Measurements from ENCODE around the gene SLC25A6.

SLC25A6 gene

GRCh38 chrX:1398431-1399340 lies 6.8 kb upstream of the SLC25A6 start:
- Histone ChIP-seq H3K36me3 (ENCODE audit: control insufficient read depth, insufficient read depth, low read length) (peaks cover 20% of the 10 kb centered on the region), H3K4me1 (ENCODE audit: control insufficient read depth, insufficient read depth, low read length) (peaks cover 11% of the 10 kb centered on the region), H3K27ac (ENCODE audit: insufficient read depth, low read depth, low read length, poor library complexity, severe bottlenecking) (no peak overlapping the region), H3K4me3 (ENCODE audit: insufficient read depth, low read depth, low read length) (no peak overlapping the region), H3K9me3 (ENCODE audit: control insufficient read depth, low read length) (no peaks in the 10 kb centered on the region), H3K27me3 (ENCODE audit: control insufficient read depth, insufficient read depth, low read length, poor library complexity, severe bottlenecking) (no peaks in the 10 kb centered on the region)
- WGBS, 2 experiments: 90 to 93% methylated on average over 29 of the region's 29 CpGs

GRCh38 chrX:1397441-1398270 lies 5.7 kb upstream of the SLC25A6 start:
- no peaks in the 10 kb centered on the region for H3K27me3 ChIP-seq (ENCODE audit: control insufficient read depth, insufficient read depth, low read length, poor library complexity, severe bottlenecking)
- no peak overlapping the region for H3K27ac ChIP-seq (ENCODE audit: insufficient read depth, low read depth, low read length, poor library complexity, severe bottlenecking)
- H3K36me3 ChIP-seq (ENCODE audit: control insufficient read depth, insufficient read depth, low read length): peaks cover 11% of the 10 kb centered on the region
- no peaks in the 10 kb centered on the region for H3K9me3 ChIP-seq (ENCODE audit: control insufficient read depth, low read length)
- no peak overlapping the region for H3K4me3 ChIP-seq (ENCODE audit: insufficient read depth, low read depth, low read length)
- 95% methylated on average over 27 to 29 of the region's 29 CpGs for WGBS, 2 experiments
- H3K4me1 ChIP-seq (ENCODE audit: control insufficient read depth, insufficient read depth, low read length): peaks cover 11% of the 10 kb centered on the region

GRCh38 chrX:1397001-1397400 lies 5.1 kb upstream of the SLC25A6 start:
- 90 to 93% methylated on average over 15 of the region's 15 CpGs for WGBS, 2 experiments

GRCh38 chrX:1395646-1396216 lies 3.8 kb upstream of the SLC25A6 start:
- Histone ChIP-seq H3K36me3 (ENCODE audit: control insufficient read depth, insufficient read depth, low read length) (peaks cover 8% of the 10 kb centered on the region), H3K4me3 (ENCODE audit: insufficient read depth, low read depth, low read length) (no peak overlapping the region), H3K27me3 (ENCODE audit: control insufficient read depth, insufficient read depth, low read length, poor library complexity, severe bottlenecking) (no peaks in the 10 kb centered on the region), H3K9me3 (ENCODE audit: control insufficient read depth, low read length) (no peaks in the 10 kb centered on the region), H3K4me1 (ENCODE audit: control insufficient read depth, insufficient read depth, low read length) (peaks cover 11% of the 10 kb centered on the region), H3K27ac (ENCODE audit: insufficient read depth, low read depth, low read length, poor library complexity, severe bottlenecking) (no peak overlapping the region)
- 95 to 98% methylated on average over 5 of the region's 5 CpGs for WGBS, 2 experiments

More at GRCh38 chrX:1397001-1397400, 5.1 kb upstream of the SLC25A6 start:
- no peaks in the 10 kb centered on the region for H3K27me3 ChIP-seq (ENCODE audit: control insufficient read depth, insufficient read depth, low read length, poor library complexity, severe bottlenecking)
- H3K4me3 ChIP-seq (ENCODE audit: insufficient read depth, low read depth, low read length): no peak overlapping the region
- H3K36me3 ChIP-seq (ENCODE audit: control insufficient read depth, insufficient read depth, low read length): peaks cover 11% of the 10 kb centered on the region
- H3K27ac ChIP-seq (ENCODE audit: insufficient read depth, low read depth, low read length, poor library complexity, severe bottlenecking): no peak overlapping the region
- peaks cover 11% of the 10 kb centered on the region for H3K4me1 ChIP-seq (ENCODE audit: control insufficient read depth, insufficient read depth, low read length)
- H3K9me3 ChIP-seq (ENCODE audit: control insufficient read depth, low read length): no peaks in the 10 kb centered on the region

GRCh38 chrX:1394731-1395501 lies 3.0 kb upstream of the SLC25A6 start:
- Histone ChIP-seq H3K4me3 (ENCODE audit: insufficient read depth, low read depth, low read length) (no peak overlapping the region), H3K9me3 (ENCODE audit: control insufficient read depth, low read length) (no peaks in the 10 kb centered on the region), H3K4me1 (ENCODE audit: control insufficient read depth, insufficient read depth, low read length) (peaks cover 11% of the 10 kb centered on the region), H3K27me3 (ENCODE audit: control insufficient read depth, insufficient read depth, low read length, poor library complexity, severe bottlenecking) (no peaks in the 10 kb centered on the region), H3K36me3 (ENCODE audit: control insufficient read depth, insufficient read depth, low read length) (peaks cover 9% of the 10 kb centered on the region), H3K27ac (ENCODE audit: insufficient read depth, low read depth, low read length, poor library complexity, severe bottlenecking) (no peak overlapping the region)
- WGBS, 2 experiments: 88 to 90% methylated on average over 22 of the region's 22 CpGs

GRCh38 chrX:1393871-1394615 lies 2.1 kb upstream of the SLC25A6 start:
- H3K27me3 ChIP-seq (ENCODE audit: control insufficient read depth, insufficient read depth, low read length, poor library complexity, severe bottlenecking): no peaks in the 10 kb centered on the region
- H3K36me3 ChIP-seq (ENCODE audit: control insufficient read depth, insufficient read depth, low read length): peaks cover 18% of the 10 kb centered on the region
- no peaks in the 10 kb centered on the region for H3K9me3 ChIP-seq (ENCODE audit: control insufficient read depth, low read length)
- peaks cover 11% of the 10 kb centered on the region for H3K4me1 ChIP-seq (ENCODE audit: control insufficient read depth, insufficient read depth, low read length)
- no peak overlapping the region for H3K27ac ChIP-seq (ENCODE audit: insufficient read depth, low read depth, low read length, poor library complexity, severe bottlenecking)
- WGBS, 2 experiments: 68 to 69% methylated on average over 16 of the region's 16 CpGs
- H3K4me3 ChIP-seq (ENCODE audit: insufficient read depth, low read depth, low read length): peak overlapping the region; percentile 83

- 0% methylated on average over 71 to 74 of the region's 76 CpGs for WGBS, 2 experiments
- H3K9me3 ChIP-seq (ENCODE audit: control insufficient read depth, low read length): no peaks in the 10 kb centered on the region
These were observed 609 bp upstream of the SLC25A6 start for GRCh38 chrX:1392376-1393068.

GRCh38 chrX:1391370-1391706 lies 575 bp downstream of the SLC25A6 start:
- peak overlapping the region; percentile 86 for H3K27ac ChIP-seq (ENCODE audit: insufficient read depth, low read depth, low read length, poor library complexity, severe bottlenecking)
- H3K27me3 ChIP-seq (ENCODE audit: control insufficient read depth, insufficient read depth, low read length, poor library complexity, severe bottlenecking): no peaks in the 10 kb centered on the region
- 0 to 1% methylated on average over 19 of the region's 19 CpGs for WGBS, 2 experiments
- H3K4me3 ChIP-seq (ENCODE audit: insufficient read depth, low read depth, low read length): peak overlapping the region; percentile 83
- no peaks in the 10 kb centered on the region for H3K9me3 ChIP-seq (ENCODE audit: control insufficient read depth, low read length)
- H3K4me1 ChIP-seq (ENCODE audit: control insufficient read depth, insufficient read depth, low read length): peaks cover 11% of the 10 kb centered on the region
- peaks cover 42% of the 10 kb centered on the region for H3K36me3 ChIP-seq (ENCODE audit: control insufficient read depth, insufficient read depth, low read length)

More at GRCh38 chrX:1392376-1393068, 609 bp upstream of the SLC25A6 start:
- peaks cover 33% of the 10 kb centered on the region for H3K36me3 ChIP-seq (ENCODE audit: control insufficient read depth, insufficient read depth, low read length)
- peak overlapping the region; percentile 95 for H3K27ac ChIP-seq (ENCODE audit: insufficient read depth, low read depth, low read length, poor library complexity, severe bottlenecking)
- peaks cover 11% of the 10 kb centered on the region for H3K4me1 ChIP-seq (ENCODE audit: control insufficient read depth, insufficient read depth, low read length)
- peak overlapping the region; percentile 83 for H3K4me3 ChIP-seq (ENCODE audit: insufficient read depth, low read depth, low read length)
- no peaks in the 10 kb centered on the region for H3K27me3 ChIP-seq (ENCODE audit: control insufficient read depth, insufficient read depth, low read length, poor library complexity, severe bottlenecking)
